Endodermal cell (in vitro differentiated cells): Measurements from ENCODE around the gene PCDHGC4. TPM values are rescaled to one million over a fixed set of nuclear protein-coding genes. Genes with fewer than 3 reads are reported as not detected.
A peak's percentile ranks its signal among the peaks of the same experiment; 100 is the strongest.

ENCODE experiments used
- DNase-seq: peaks from one replicate; pipeline ENCODE4 v3.0.0-alpha.2; 2017
- H3K27ac ChIP-seq: 2 replicates; pipeline ENCODE4 v1.5.1; 2013; ENCODE audit warnings: mild to moderate bottlenecking, low read depth, low read length, moderate library complexity
- H3K27me3 ChIP-seq: 2 replicates; pipeline ENCODE4 v1.6.1; 2013; ENCODE audit warnings: mild to moderate bottlenecking, low read length, moderate library complexity; ENCODE audit not compliant: insufficient read depth, control insufficient read depth, poor library complexity, severe bottlenecking
- H3K36me3 ChIP-seq: 2 replicates; pipeline ENCODE4 v1.7.0; 2013; ENCODE audit warnings: mild to moderate bottlenecking, low read length, moderate library complexity; ENCODE audit not compliant: control insufficient read depth, insufficient read depth
- H3K4me1 ChIP-seq: one replicate; pipeline ENCODE4 v1.7.0; 2013; ENCODE audit warnings: low read length; ENCODE audit not compliant: control insufficient read depth, insufficient read depth
- H3K4me3 ChIP-seq: 2 replicates; pipeline ENCODE4 v1.5.1; 2013; ENCODE audit warnings: mild to moderate bottlenecking, low read length, moderate library complexity
- H3K9ac ChIP-seq: 2 replicates; pipeline ENCODE4 v1.6.1; 2013; ENCODE audit warnings: mild to moderate bottlenecking, low read length, moderate library complexity; ENCODE audit not compliant: poor library complexity, severe bottlenecking; ENCODE audit errors: extremely low read depth
- H3K9me3 ChIP-seq: 2 replicates; pipeline ENCODE4 v1.6.1; 2013; ENCODE audit warnings: mild to moderate bottlenecking, low read length, moderate library complexity; ENCODE audit not compliant: control insufficient read depth
- H3K27ac Mint-ChIP-seq: 2 replicates; pipeline ENCODE4 v1.8.0; 2020; ENCODE audit warnings: mixed read lengths
- H3K27me3 Mint-ChIP-seq: 2 replicates; pipeline ENCODE4 v1.8.0; 2021; ENCODE audit warnings: mild to moderate bottlenecking, mixed read lengths; ENCODE audit not compliant: insufficient read depth
- H3K36me3 Mint-ChIP-seq: 2 replicates; pipeline ENCODE4 v1.8.0; 2020; ENCODE audit warnings: low read depth, mixed read lengths
- H3K4me1 Mint-ChIP-seq: 2 replicates; pipeline ENCODE4 v1.8.0; 2020; ENCODE audit warnings: mixed read lengths
- H3K4me3 Mint-ChIP-seq: 2 replicates; pipeline ENCODE4 v1.8.0; 2020; ENCODE audit warnings: mild to moderate bottlenecking, moderate library complexity, mixed read lengths
- H3K9me3 Mint-ChIP-seq: 2 replicates; pipeline ENCODE4 v1.8.0; 2020; ENCODE audit warnings: mild to moderate bottlenecking, mixed read lengths
- CTCF ChIP-seq: fragments of 200-600 bp; sonication (generic); conservative IDR thresholded peaks from 2 replicates; pipeline ENCODE4 v1.5.0; 2021; ENCODE audit warnings: antibody characterized with exemption, mild to moderate bottlenecking
- WGBS, 2 experiments: methylation state at CpG; one replicate each; pipeline versions ENCODE4 v1.1.5 to v1.1.7; 2013; ENCODE audit warnings: missing lambda C conversion rate in 2 of 2, mixed read lengths in 1 of 2; ENCODE audit not compliant: insufficient coverage in 1 of 2, insufficient read length in 1 of 2; 5-methylcytosine and 5-hydroxymethylcytosine counted together
- total RNA-seq, 2 donors: library from RNA; stranded (reverse); fragmentation: NEBNext Ultra II Directional in 1 of 2; extraction: Animal tissue kit (Norgen Biotek cat#: 25700) in 1 of 2; gene quantifications; 2 replicates in 1 of 2; 3 replicates in 1 of 2; pipeline ENCODE4 v1.2.1, GENCODE V29; 2021

The PCDHGC4 gene
- total RNA-seq, 2 donors from 2014 or later, result 2.6 to 3.0 TPM

DNA sequence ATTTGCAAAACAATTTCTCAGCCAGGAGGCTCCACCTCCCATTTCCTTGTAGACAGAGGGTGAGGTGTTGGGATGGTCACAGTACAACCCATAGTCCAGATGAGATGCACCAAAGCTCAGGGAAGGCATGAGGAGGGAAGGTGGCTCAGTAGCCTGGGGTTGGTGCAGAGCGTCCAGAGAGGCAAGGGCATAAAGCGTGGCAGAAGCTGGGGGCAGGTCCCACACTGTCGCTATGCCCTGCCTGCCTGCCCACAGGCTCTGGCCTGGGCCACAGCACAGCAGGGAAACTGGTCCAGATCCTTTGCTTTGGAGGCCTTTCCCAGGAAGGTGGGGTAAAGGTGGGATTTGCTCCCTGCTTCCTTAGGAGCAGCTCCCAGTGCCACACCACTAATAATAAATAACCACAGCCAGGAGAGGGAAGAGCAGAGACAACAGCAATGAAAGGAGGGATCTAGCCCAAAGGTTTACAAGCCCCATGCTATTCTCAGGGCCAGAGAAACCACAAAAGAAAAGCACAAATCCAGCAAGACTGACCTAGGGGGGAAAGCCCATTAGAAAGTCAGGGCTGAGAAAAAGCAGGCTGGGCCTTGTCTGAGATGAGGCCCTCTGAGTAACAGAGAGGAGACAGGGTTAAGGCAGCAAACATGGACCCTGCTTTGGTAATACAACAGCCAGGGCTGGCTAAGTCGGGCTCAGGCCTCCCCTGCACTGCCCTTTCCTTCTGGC lies 31.3 kb downstream of the PCDHGC4 start:
- H3K4me3 ChIP-seq, result no peak overlapping the region
- H3K4me1 ChIP-seq, result peaks cover 15% of the 10 kb centered on the region
- no peak overlapping the region for H3K9ac ChIP-seq
- TF ChIP-seq CTCF, result no peak
- 95% methylated on average over 4 of the region's 4 CpGs; no CpG with 5 or more reads in 1 of the 2 experiments for WGBS, 2 experiments
- Mint-ChIP-seq H3K36me3 (peaks cover 53% of the 10 kb centered on the region), H3K4me3 (no peak overlapping the region), H3K27ac (peak overlapping the region; percentile 69), H3K4me1 (peaks cover 30% of the 10 kb centered on the region), H3K9me3 (no peaks in the 10 kb centered on the region), H3K27me3 (peaks cover 6% of the 10 kb centered on the region)
- no peak for DNase-seq
- H3K36me3 ChIP-seq, result peaks cover 73% of the 10 kb centered on the region
- H3K9me3 ChIP-seq, result no peaks in the 10 kb centered on the region
- H3K27ac ChIP-seq, result no peak overlapping the region
- H3K27me3 ChIP-seq, result no peaks in the 10 kb centered on the region

DNA sequence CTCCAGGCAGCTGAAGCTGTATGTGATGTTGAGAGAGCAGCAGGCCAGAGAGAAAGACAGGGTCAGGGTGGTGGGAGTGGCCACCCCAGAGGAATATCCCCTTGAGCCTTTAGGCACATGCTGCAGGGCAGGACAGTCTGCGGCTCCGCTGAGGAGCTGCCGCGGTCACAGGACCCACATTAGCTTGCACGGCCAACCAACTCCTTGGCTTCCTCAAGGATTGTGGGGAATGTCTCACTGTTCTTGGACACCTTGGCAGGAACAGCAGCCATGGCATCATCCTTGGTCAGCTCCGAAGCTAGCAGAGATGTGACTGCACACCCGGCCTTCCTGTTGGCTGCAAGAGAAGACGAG lies 31.8 kb downstream of the PCDHGC4 start:
- Mint-ChIP-seq H3K27me3 (peaks cover 6% of the 10 kb centered on the region), H3K4me1 (peaks cover 36% of the 10 kb centered on the region), H3K27ac (no peak overlapping the region), H3K4me3 (no peak overlapping the region), H3K36me3 (peaks cover 54% of the 10 kb centered on the region), H3K9me3 (no peaks in the 10 kb centered on the region)
- Histone ChIP-seq H3K27ac (no peak overlapping the region), H3K27me3 (no peaks in the 10 kb centered on the region), H3K9ac (no peak overlapping the region), H3K9me3 (no peaks in the 10 kb centered on the region), H3K4me3 (no peak overlapping the region), H3K36me3 (peaks cover 69% of the 10 kb centered on the region), H3K4me1 (peaks cover 15% of the 10 kb centered on the region)
- 94 to 97% methylated on average over 6 to 8 of the region's 8 CpGs for WGBS, 2 experiments
- no peak for DNase-seq
- TF ChIP-seq CTCF, result no peak

DNA sequence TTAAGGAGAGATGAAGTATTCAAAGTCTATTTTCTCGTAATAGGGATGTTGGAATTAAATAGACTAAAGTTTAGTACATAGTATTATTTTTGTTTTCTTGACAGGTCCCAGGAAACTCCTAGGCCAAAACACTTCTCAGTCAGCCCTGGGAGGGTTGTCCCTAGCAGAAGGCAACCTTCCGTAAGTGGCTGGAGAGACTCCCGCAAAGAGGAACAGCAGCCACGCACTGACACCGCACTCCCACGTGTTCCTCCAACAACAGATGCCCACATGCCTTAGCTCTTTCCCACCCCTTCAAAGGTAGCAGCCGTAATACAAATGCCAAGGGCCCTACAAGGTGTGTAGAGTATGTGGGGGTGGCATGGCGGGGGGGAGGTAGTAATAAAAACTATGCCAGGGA lies 32.5 kb downstream of the PCDHGC4 start:
- H3K4me1 Mint-ChIP-seq, result peaks cover 36% of the 10 kb centered on the region
- no peak overlapping the region for H3K9ac ChIP-seq

More for the DNA sequence above, 32.5 kb downstream of the PCDHGC4 start:
- Histone ChIP-seq H3K9me3 (no peaks in the 10 kb centered on the region), H3K4me1 (peaks cover 22% of the 10 kb centered on the region), H3K27ac (no peak overlapping the region), H3K4me3 (no peak overlapping the region), H3K27me3 (no peaks in the 10 kb centered on the region), H3K36me3 (peaks cover 75% of the 10 kb centered on the region)
- WGBS, 2 experiments, result 95 to 100% methylated on average over 2 to 8 of the region's 8 CpGs
- H3K27me3 Mint-ChIP-seq, result peaks cover 6% of the 10 kb centered on the region
- H3K27ac Mint-ChIP-seq, result no peak overlapping the region
- peaks cover 59% of the 10 kb centered on the region for H3K36me3 Mint-ChIP-seq
- TF ChIP-seq CTCF, result no peak
- DNase-seq, result no peak
- no peaks in the 10 kb centered on the region for H3K9me3 Mint-ChIP-seq
- H3K4me3 Mint-ChIP-seq, result no peak overlapping the region
